ENCODE data around the gene PAK6.

The PAK6 gene

GRCh38 chr15:40297356-40297755, 58.5 kb downstream of the PAK6 start:
- no peak for TF ChIP-seq CTCF (IDR thresholded peaks at IDR 0.05; ENCODE audit: insufficient read depth, low read depth, low read length, missing control alignments)
- no peak overlapping the region for H3K4me3 ChIP-seq (ENCODE audit: low read length)
- no peak for DNase-seq (ENCODE audit: low read depth)

GRCh38 chr15:40298216-40298935, 59.5 kb downstream of the PAK6 start:
- no peak for DNase-seq (ENCODE audit: low read depth)
- TF ChIP-seq CTCF (IDR thresholded peaks at IDR 0.05; ENCODE audit: insufficient read depth, low read depth, low read length, missing control alignments) = no peak
- no peak overlapping the region for H3K4me3 ChIP-seq (ENCODE audit: low read length)

GRCh38 chr15:40300367-40300766, 61.5 kb downstream of the PAK6 start:
- TF ChIP-seq CTCF (IDR thresholded peaks at IDR 0.05; ENCODE audit: insufficient read depth, low read depth, low read length, missing control alignments) = no peak
- DNase-seq (ENCODE audit: low read depth) = no peak
- H3K4me3 ChIP-seq (ENCODE audit: low read length) = no peak overlapping the region

GRCh38 chr15:40300771-40301170, 61.9 kb downstream of the PAK6 start:
- no peak for DNase-seq (ENCODE audit: low read depth)
- TF ChIP-seq CTCF (IDR thresholded peaks at IDR 0.05; ENCODE audit: insufficient read depth, low read depth, low read length, missing control alignments) = no peak
- no peak overlapping the region for H3K4me3 ChIP-seq (ENCODE audit: low read length)

- H3K4me3 ChIP-seq (ENCODE audit: low read length) = no peak overlapping the region
- TF ChIP-seq CTCF (IDR thresholded peaks at IDR 0.05; ENCODE audit: insufficient read depth, low read depth, low read length, missing control alignments) = no peak
- no peak for DNase-seq (ENCODE audit: low read depth)
These were observed 62.8 kb downstream of the PAK6 start for GRCh38 chr15:40301467-40302179.

- no peak for TF ChIP-seq CTCF (IDR thresholded peaks at IDR 0.05; ENCODE audit: insufficient read depth, low read depth, low read length, missing control alignments)
- no peak overlapping the region for H3K4me3 ChIP-seq (ENCODE audit: low read length)
- no peak for DNase-seq (ENCODE audit: low read depth)
These were observed 63.5 kb downstream of the PAK6 start for GRCh38 chr15:40302288-40302886.

All from epithelial cell of esophagus (primary cell).